KMS-11 (cell line): ENCODE results near the gene SIGLEC5.
"Not testable (repeated sequence)": the region's sequence is repeated elsewhere in the genome, so short reads cannot be mapped to it uniquely, and the experiment has no call there.

ENCODE experiments used
- H2AFZ ChIP-seq: fragments of 200-600 bp; sonication (generic); 2 replicates; pipeline ENCODE4 v1.6.1; 2016; ENCODE audit warnings: antibody characterized with exemption, mixed run types, low read depth
- H3K27ac ChIP-seq: fragments of 200-600 bp; sonication (generic); 2 replicates; pipeline ENCODE4 v1.6.1; 2016; ENCODE audit warnings: mild to moderate bottlenecking, mixed run types
- H3K27me3 ChIP-seq: fragments of 200-600 bp; sonication (generic); 2 replicates; pipeline ENCODE4 v1.6.1; 2017; ENCODE audit warnings: mild to moderate bottlenecking, low read depth, mixed run types, moderate library complexity; ENCODE audit not compliant: insufficient read depth
- H3K36me3 ChIP-seq: fragments of 200-600 bp; sonication (generic); 2 replicates; pipeline ENCODE4 v1.6.1; 2017; ENCODE audit warnings: mild to moderate bottlenecking, mixed run types; ENCODE audit not compliant: insufficient read depth
- H3K4me1 ChIP-seq: fragments of 200-600 bp; sonication (generic); 2 replicates; pipeline ENCODE4 v1.6.1; 2016; ENCODE audit warnings: mild to moderate bottlenecking, low read depth, mixed run types; ENCODE audit not compliant: poor library complexity, severe bottlenecking
- H3K4me2 ChIP-seq: fragments of 200-600 bp; sonication (generic); 2 replicates; pipeline ENCODE4 v1.7.0; 2016; ENCODE audit warnings: mild to moderate bottlenecking, mixed run types
- H3K4me3 ChIP-seq: fragments of 200-600 bp; sonication (generic); IDR thresholded peaks from 2 replicates; pipeline ENCODE4 v1.6.1; 2017; ENCODE audit warnings: low read depth, low read length, mixed read lengths; ENCODE audit not compliant: insufficient read depth
- H3K79me2 ChIP-seq: fragments of 200-600 bp; sonication (generic); 2 replicates; pipeline ENCODE4 v1.6.1; 2016; ENCODE audit warnings: low read depth, mixed run types; ENCODE audit not compliant: insufficient read depth
- H3K9ac ChIP-seq: fragments of 200-600 bp; sonication (generic); 2 replicates; pipeline ENCODE4 v1.6.1; 2016; ENCODE audit warnings: mild to moderate bottlenecking, mixed run types
- H4K20me1 ChIP-seq: fragments of 200-600 bp; sonication (generic); 2 replicates; pipeline ENCODE4 v1.6.1; 2016; ENCODE audit warnings: mild to moderate bottlenecking, mixed run types; ENCODE audit not compliant: insufficient read depth
- CTCF ChIP-seq: fragments of 200-600 bp; sonication (generic); conservative IDR thresholded peaks from 2 replicates; pipeline ENCODE4 v1.6.1; 2017; ENCODE audit warnings: low read depth, mild to moderate bottlenecking, antibody characterized with exemption, low read length, moderate library complexity, mixed read lengths

The SIGLEC5 gene

GRCh38 chr19:51647318-51647717 lies 17.1 kb upstream of the SIGLEC5 start:
- Histone ChIP-seq H3K9ac (no peak overlapping the region), H3K79me2 (no peaks in the 10 kb centered on the region), H3K27ac (no peak overlapping the region), H2AFZ (no peak overlapping the region), H3K4me2 (no peak overlapping the region), H3K27me3 (no peaks in the 10 kb centered on the region), H3K36me3 (no peaks in the 10 kb centered on the region), H4K20me1 (no peaks in the 10 kb centered on the region), H3K4me3 (no peak overlapping the region), H3K4me1 (no peaks in the 10 kb centered on the region)
- TF ChIP-seq CTCF = no peak

GRCh38 chr19:51646730-51647129 lies 16.5 kb upstream of the SIGLEC5 start, which contains the start of gene SIGLEC14:
Gene SIGLEC14, minus strand, starts transcription at chr19:51646825. Its CDS starts 66 bp downstream, at chr19:51646759.
- not testable (repeated sequence) for H2AFZ ChIP-seq, H3K4me1 ChIP-seq, H3K4me2 ChIP-seq, H3K79me2 ChIP-seq, H3K27me3 ChIP-seq, H3K4me3 ChIP-seq, H3K27ac ChIP-seq, H3K36me3 ChIP-seq, H3K9ac ChIP-seq, H4K20me1 ChIP-seq

- H3K27ac ChIP-seq = no peak overlapping the region
- no peak overlapping the region for H2AFZ ChIP-seq
- no peaks in the 10 kb centered on the region for H3K4me1 ChIP-seq
- no peak for TF ChIP-seq CTCF
- no peaks in the 10 kb centered on the region for H3K36me3 ChIP-seq
- no peaks in the 10 kb centered on the region for H3K79me2 ChIP-seq
- H3K27me3 ChIP-seq = no peaks in the 10 kb centered on the region
- H4K20me1 ChIP-seq = no peaks in the 10 kb centered on the region
- H3K9ac ChIP-seq = no peak overlapping the region
- no peak overlapping the region for H3K4me3 ChIP-seq
- no peak overlapping the region for H3K4me2 ChIP-seq
Measured at GRCh38 chr19:51644636-51645271, 14.6 kb upstream of the SIGLEC5 start.

- H3K4me3 ChIP-seq = no peak overlapping the region
- H3K27me3 ChIP-seq = no peaks in the 10 kb centered on the region
- no peaks in the 10 kb centered on the region for H4K20me1 ChIP-seq
- H3K4me1 ChIP-seq = no peaks in the 10 kb centered on the region
- no peak for TF ChIP-seq CTCF
- H3K9ac ChIP-seq = no peak overlapping the region
- H3K36me3 ChIP-seq = no peaks in the 10 kb centered on the region
- no peak overlapping the region for H3K4me2 ChIP-seq
- H3K79me2 ChIP-seq = no peaks in the 10 kb centered on the region
- no peak overlapping the region for H2AFZ ChIP-seq
- no peak overlapping the region for H3K27ac ChIP-seq
Measured at GRCh38 chr19:51641648-51642047, 11.4 kb upstream of the SIGLEC5 start.

- Histone ChIP-seq H3K27me3 (no peaks in the 10 kb centered on the region), H2AFZ (no peak overlapping the region), H3K4me1 (no peaks in the 10 kb centered on the region), H3K27ac (no peak overlapping the region), H3K79me2 (no peaks in the 10 kb centered on the region), H3K4me3 (no peak overlapping the region), H3K9ac (no peak overlapping the region), H3K36me3 (no peaks in the 10 kb centered on the region), H3K4me2 (no peak overlapping the region), H4K20me1 (no peaks in the 10 kb centered on the region)
- no peak for TF ChIP-seq CTCF
Measured at GRCh38 chr19:51640386-51640785, 10.2 kb upstream of the SIGLEC5 start.
